B cell (primary cell): ENCODE results near the gene UCN2. TPM values are rescaled to one million over a fixed set of nuclear protein-coding genes. Genes with fewer than 3 reads are reported as not detected.
"Not testable (repeated sequence)": the region's sequence is repeated elsewhere in the genome, so short reads cannot be mapped to it uniquely, and the experiment has no call there.

Source experiments
- ATAC-seq: fragments of 200-7000 bp; cut with Tn5 transposase; one replicate; pipeline ENCODE4 v1.10.0; 2021; ENCODE audit warnings: low read depth, mild to moderate bottlenecking, moderate number of reproducible peaks, moderate library complexity
- CTCF ChIA-PET: fragments of 350-600 bp; sonication (Branson Sonifier 250); formaldehyde crosslinking; loops from one replicate; lab custom pipeline; 2021; ENCODE audit warnings: antibody characterized with exemption, inconsistent platforms; lab: Charles Lee
- POLR2A ChIA-PET: fragments of 350-600 bp; sonication (Branson Sonifier 250); formaldehyde crosslinking; loops from one replicate; lab custom pipeline; 2021; ENCODE audit warnings: antibody characterized with exemption; lab: Charles Lee
- DNase-seq: peaks from one replicate; pipeline ENCODE4 v3.0.0; 2013
- H2AFZ ChIP-seq: 2 replicates; pipeline ENCODE4 v1.6.1; 2012; ENCODE audit warnings: mild to moderate bottlenecking, low read depth, low read length; ENCODE audit not compliant: insufficient read depth, poor library complexity, severe bottlenecking
- H3K27ac ChIP-seq, 2 donors: 1 replicate in 1 of 2; 2 replicates in 1 of 2; pipeline ENCODE4 v1.5.1; 2012 to 2013; ENCODE audit warnings: low read length in 2 of 2, mild to moderate bottlenecking in 2 of 2, moderate library complexity in 1 of 2
- H3K27me3 ChIP-seq, 4 experiments: fragments of 200-600 bp in 1 of 4; sonication (generic) in 1 of 4; replicated peaks in 1 of 4; 1 replicate in 2 of 4; 2 replicates in 2 of 4; pipeline versions ENCODE4 v1.6.1 to v1.7.0; 2013 to 2016; ENCODE audit warnings: low read length in 3 of 4, mild to moderate bottlenecking in 2 of 4, mixed read lengths in 1 of 4, moderate library complexity in 1 of 4; ENCODE audit not compliant: insufficient read depth in 4 of 4, control insufficient read depth in 3 of 4; ENCODE audit errors: control extremely low read depth in 1 of 4
- H3K36me3 ChIP-seq, 2 experiments: replicated peaks in 1 of 2; 1 replicate in 1 of 2; 2 replicates in 1 of 2; pipeline versions ENCODE4 v1.6.1 to v1.7.1; 2013; ENCODE audit warnings: low read length in 1 of 2; ENCODE audit not compliant: insufficient read depth in 2 of 2, control insufficient read depth in 1 of 2; ENCODE audit errors: control extremely low read depth in 1 of 2, extremely low read depth in 1 of 2
- H3K4me1 ChIP-seq, 2 donors: fragments of 200-600 bp in 1 of 2; sonication (generic) in 1 of 2; 1 replicate in 1 of 2; 2 replicates in 1 of 2; pipeline versions ENCODE4 v1.5.1 to v1.6.1; 2013 to 2017; ENCODE audit warnings: low read length in 2 of 2; ENCODE audit not compliant: control insufficient read depth in 2 of 2, insufficient read depth in 2 of 2
- H3K4me2 ChIP-seq: replicated peaks from 2 replicates; pipeline ENCODE3; 2012; ENCODE audit warnings: mild to moderate bottlenecking, low read depth, low read length; ENCODE audit not compliant: poor library complexity, severe bottlenecking
- H3K4me3 ChIP-seq, 5 experiments: fragments of 200-600 bp in 1 of 5; sonication (generic) in 1 of 5; 1 replicate in 3 of 5; 2 replicates in 2 of 5; pipeline versions ENCODE4 v1.5.1 to v1.7.0; 2011 to 2016; ENCODE audit warnings: low read length in 4 of 5, mild to moderate bottlenecking in 4 of 5, low read depth in 2 of 5, control low read depth in 1 of 5, moderate library complexity in 1 of 5; ENCODE audit not compliant: insufficient read depth in 1 of 5; ENCODE audit errors: control extremely low read depth in 1 of 5, extremely low read depth in 1 of 5
- H3K79me2 ChIP-seq: fragments of 200-600 bp; sonication (generic); one replicate; pipeline ENCODE4 v1.6.0; 2016; ENCODE audit warnings: low read length; ENCODE audit not compliant: control insufficient read depth, insufficient read depth
- H3K9ac ChIP-seq: fragments of 200-600 bp; sonication (generic); 2 replicates; pipeline ENCODE4 v1.6.1; 2017; ENCODE audit warnings: mild to moderate bottlenecking, low read length, moderate library complexity
- H3K9me3 ChIP-seq, 3 donors: one replicate each; pipeline versions ENCODE4 v1.6.1 to v1.7.1; 2013; ENCODE audit warnings: low read length in 2 of 3; ENCODE audit not compliant: control insufficient read depth in 2 of 3, insufficient read depth in 1 of 3; ENCODE audit errors: control extremely low read depth in 1 of 3
- H4K20me1 ChIP-seq: 2 replicates; pipeline ENCODE4 v1.6.0; 2012; ENCODE audit warnings: mild to moderate bottlenecking, low read length; ENCODE audit not compliant: insufficient read depth, control insufficient read depth, poor library complexity, severe bottlenecking
- H3K27ac Mint-ChIP-seq: one replicate; pipeline ENCODE4 v1.8.0; 2021; ENCODE audit warnings: mixed read lengths
- H3K27me3 Mint-ChIP-seq: one replicate; pipeline ENCODE4 v1.8.0; 2021; ENCODE audit warnings: mixed read lengths
- H3K4me1 Mint-ChIP-seq: one replicate; pipeline ENCODE4 v1.8.0; 2021; ENCODE audit warnings: mixed read lengths
- H3K4me3 Mint-ChIP-seq: one replicate; pipeline ENCODE4 v1.8.0; 2021; ENCODE audit warnings: mixed read lengths
- H3K9me3 Mint-ChIP-seq: one replicate; pipeline ENCODE4 v1.8.0; 2022; ENCODE audit warnings: mixed read lengths; ENCODE audit not compliant: insufficient read depth
- CTCF ChIP-seq: fragments of 200-600 bp; IDR thresholded peaks from one replicate; pipeline ENCODE4 v1.8.0; 2022; ENCODE audit warnings: antibody characterized with exemption, mild to moderate bottlenecking
- EZH2 ChIP-seq: IDR thresholded peaks from 2 replicates; pipeline ENCODE4 v1.6.1; 2012; ENCODE audit warnings: borderline replicate concordance, low read depth, mild to moderate bottlenecking, moderate library complexity, low read length; ENCODE audit not compliant: insufficient read depth, poor library complexity, severe bottlenecking
- WGBS: methylation state at CpG from one replicate; pipeline ENCODE4 v1.1.5; 2013; ENCODE audit warnings: missing lambda C conversion rate; ENCODE audit not compliant: insufficient coverage; 5-methylcytosine and 5-hydroxymethylcytosine counted together
- intact Hi-C: fragments of 100-400 bp; cut with micrococcal nuclease; formaldehyde crosslinking; loops from one replicate; pipeline ENCODE4 v1.10.0; 2022
- polyA plus RNA-seq: library from polyadenylated mRNA; depleted of rRNA; stranded (reverse); fragments of >200 nt; gene quantifications from 2 replicates; pipeline ENCODE4 v1.2.3, GENCODE V29; 2012
- total RNA-seq, 2 donors: library from RNA; stranded (reverse); fragments of 120-200 nt in 1 of 2; gene quantifications; 1 replicate in 1 of 2; 2 replicates in 1 of 2; pipeline versions ENCODE4 v1.2.3 to v1.2.4, GENCODE V29; 2013 to 2022

Gene UCN2
- total and polyA plus RNA-seq, 2 donors (not counting 1 experiment from before 2014, with no cell fraction given), result not detected

DNA sequence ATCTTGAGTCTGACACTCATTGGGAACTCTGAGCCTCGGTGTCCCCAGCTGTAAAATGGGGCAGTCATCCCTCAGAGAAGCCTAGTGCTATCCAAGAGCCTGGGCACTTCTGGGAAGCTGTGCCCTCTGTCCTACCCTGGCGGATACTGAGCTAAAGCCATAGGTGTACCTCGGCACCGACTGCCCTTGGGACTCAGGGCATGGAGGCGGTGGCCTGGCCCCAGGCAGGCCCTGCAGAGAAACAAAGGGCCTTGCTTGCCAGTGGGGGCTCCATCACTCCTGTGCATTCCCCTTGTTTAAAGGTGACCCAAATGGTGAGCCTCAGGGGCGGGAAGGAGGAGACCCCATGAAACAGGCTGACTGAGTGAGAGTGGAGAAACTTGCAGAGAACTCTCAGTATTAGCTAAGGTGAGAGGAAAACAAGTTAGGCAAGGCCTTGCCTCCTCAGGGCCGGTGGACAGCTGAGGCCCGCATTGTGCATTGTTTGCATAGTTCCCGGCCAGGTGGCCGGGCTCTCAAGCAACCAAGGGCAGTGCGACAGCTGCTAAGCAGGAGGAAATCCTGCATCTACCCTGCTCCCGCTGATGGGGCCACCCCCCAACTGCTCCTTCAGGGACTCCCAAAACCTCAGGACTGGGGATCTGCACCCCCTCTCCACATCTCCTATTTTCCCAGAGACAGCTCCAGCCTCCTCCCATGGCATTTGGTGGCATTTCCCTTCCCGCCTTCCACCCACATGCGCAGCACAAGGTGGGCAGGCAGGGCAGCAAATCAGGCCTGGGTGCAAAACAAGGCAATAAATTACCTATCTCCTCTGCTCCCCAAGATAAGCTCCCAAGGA lies 11.2 kb downstream of the UCN2 start:
- no peaks in the 10 kb centered on the region for H3K27me3 ChIP-seq
- Mint-ChIP-seq H3K27me3 (no peaks in the 10 kb centered on the region), H3K27ac (no peak overlapping the region), H3K4me3 (no peak overlapping the region), H3K9me3 (no peaks in the 10 kb centered on the region), H3K4me1 (peaks cover 9% of the 10 kb centered on the region)
- no peak overlapping the region for H3K4me3 ChIP-seq
- POLR2A ChIA-PET, result no interaction called here
- no peak overlapping the region for H3K4me2 ChIP-seq
- H4K20me1 ChIP-seq, result no peaks in the 10 kb centered on the region
- H3K9ac ChIP-seq, result no peak overlapping the region
- TF ChIP-seq EZH2 (no peak), CTCF (no peak)
- ATAC-seq (no peak), DNase-seq (no peak)
- no peak overlapping the region for H3K27ac ChIP-seq
- H3K36me3 ChIP-seq, result no peaks in the 10 kb centered on the region
- intact Hi-C loops, result no loop called here
- peaks cover 0 to 3% (median 0%) of the 10 kb centered on the region in 3 donors for H3K9me3 ChIP-seq
- H3K79me2 ChIP-seq, result no peaks in the 10 kb centered on the region
- H3K4me1 ChIP-seq, result peaks cover 6 to 13% of the 10 kb centered on the region in 2 donors
- H2AFZ ChIP-seq, result no peak overlapping the region
- WGBS, result 89% methylated on average over 14 of the region's 14 CpGs
- CTCF ChIA-PET, result interaction anchor here (0.8 to 12.9 kb wide), 4 partner anchors 79 to 151 kb away, joined by 3 to 190 read pairs (median 18); no protein-coding TSS in a partner anchor

DNA sequence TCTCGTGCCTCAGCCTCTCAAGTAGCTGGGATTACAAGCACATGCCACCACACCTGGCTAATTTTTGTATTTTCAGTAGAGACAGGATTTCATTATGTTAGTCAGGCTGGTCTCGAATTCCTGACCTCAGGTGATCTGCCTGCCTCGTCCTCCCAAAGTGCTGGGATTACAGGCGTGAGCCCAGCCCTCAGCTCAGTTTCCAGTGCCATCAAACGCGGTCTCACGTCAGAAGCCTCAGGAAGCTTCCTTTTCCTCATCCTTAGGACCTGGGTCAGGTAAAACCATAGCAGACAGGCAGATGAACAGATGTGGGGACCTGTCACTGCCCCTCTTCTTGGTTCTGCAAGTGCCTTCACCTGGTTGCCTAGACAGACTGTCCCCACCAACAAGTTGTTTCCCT lies 11.9 kb downstream of the UCN2 start:
- intact Hi-C loops, DNase-seq, H3K27ac Mint-ChIP-seq: not testable (repeated sequence)

More for the DNA sequence above, 11.9 kb downstream of the UCN2 start:
- H3K9ac ChIP-seq, H3K79me2 ChIP-seq, H3K9me3 ChIP-seq, H4K20me1 ChIP-seq, H2AFZ ChIP-seq, H3K9me3 Mint-ChIP-seq, H3K4me1 ChIP-seq, POLR2A ChIA-PET, H3K4me3 Mint-ChIP-seq, H3K27ac ChIP-seq, H3K27me3 ChIP-seq, H3K4me2 ChIP-seq, H3K27me3 Mint-ChIP-seq, H3K4me3 ChIP-seq, ATAC-seq, H3K4me1 Mint-ChIP-seq, H3K36me3 ChIP-seq: not testable (repeated sequence)
- 95% methylated on average over 7 of the region's 7 CpGs for WGBS
- CTCF ChIA-PET, result interaction anchor here (0.6 to 12.9 kb wide), 3 partner anchors 116 to 150 kb away, joined by 4 to 190 read pairs (median 34); no protein-coding TSS in a partner anchor
